GM18517 (cell line): ENCODE results near the gene MPPED1.

Experiments
- ATAC-seq: cut with Tn5 transposase; IDR thresholded peaks from one replicate; pipeline ENCODE4 v1.9.1; 2021; ENCODE audit warnings: mild to moderate bottlenecking, moderate library complexity; ENCODE audit not compliant: unreplicated experiment

The MPPED1 gene

GRCh38 chr22:43411869-43412807 is at the start of gene MPPED1:
Gene MPPED1, plus strand, starts transcription at chr22:43412014. Its CDS starts 12,972 bp downstream, at chr22:43424986.
- no peak for ATAC-seq

GRCh38 chr22:43363315-43364168 is 48.3 kb upstream of the MPPED1 start:
- ATAC-seq, result no peak

- ATAC-seq, result no peak
Measured at GRCh38 chr22:43364169-43364435, 47.7 kb upstream of the MPPED1 start.

GRCh38 chr22:43365715-43366440 is 45.9 kb upstream of the MPPED1 start:
- ATAC-seq, result no peak

- ATAC-seq, result no peak
Measured at GRCh38 chr22:43370036-43370435, 41.8 kb upstream of the MPPED1 start.

- no peak for ATAC-seq
Measured at GRCh38 chr22:43375951-43376455, 35.8 kb upstream of the MPPED1 start.

GRCh38 chr22:43376765-43377547 is 34.9 kb upstream of the MPPED1 start:
- ATAC-seq, result no peak

- no peak for ATAC-seq
Measured at GRCh38 chr22:43377548-43377895, 34.3 kb upstream of the MPPED1 start.

GRCh38 chr22:43377896-43378704 is 33.7 kb upstream of the MPPED1 start:
- peak; percentile 74 for ATAC-seq

- no peak for ATAC-seq
Measured at GRCh38 chr22:43381693-43382092, 30.1 kb upstream of the MPPED1 start.

- ATAC-seq, result no peak
Measured at GRCh38 chr22:43384863-43385262, 27.0 kb upstream of the MPPED1 start.

- no peak for ATAC-seq
Measured at GRCh38 chr22:43385770-43386641, 25.8 kb upstream of the MPPED1 start.

GRCh38 chr22:43387815-43388214 is 24.0 kb upstream of the MPPED1 start:
- no peak for ATAC-seq

- ATAC-seq, result no peak
Measured at GRCh38 chr22:43388420-43388851, 23.4 kb upstream of the MPPED1 start.

GRCh38 chr22:43389227-43389836 is 22.5 kb upstream of the MPPED1 start:
- ATAC-seq, result no peak

GRCh38 chr22:43390166-43390565 is 21.6 kb upstream of the MPPED1 start:
- no peak for ATAC-seq

- ATAC-seq, result no peak
Measured at GRCh38 chr22:43390872-43391271, 20.9 kb upstream of the MPPED1 start.

GRCh38 chr22:43391306-43391705 is 20.5 kb upstream of the MPPED1 start:
- no peak for ATAC-seq
